ENCODE results near the gene ZFP64.

DNA sequence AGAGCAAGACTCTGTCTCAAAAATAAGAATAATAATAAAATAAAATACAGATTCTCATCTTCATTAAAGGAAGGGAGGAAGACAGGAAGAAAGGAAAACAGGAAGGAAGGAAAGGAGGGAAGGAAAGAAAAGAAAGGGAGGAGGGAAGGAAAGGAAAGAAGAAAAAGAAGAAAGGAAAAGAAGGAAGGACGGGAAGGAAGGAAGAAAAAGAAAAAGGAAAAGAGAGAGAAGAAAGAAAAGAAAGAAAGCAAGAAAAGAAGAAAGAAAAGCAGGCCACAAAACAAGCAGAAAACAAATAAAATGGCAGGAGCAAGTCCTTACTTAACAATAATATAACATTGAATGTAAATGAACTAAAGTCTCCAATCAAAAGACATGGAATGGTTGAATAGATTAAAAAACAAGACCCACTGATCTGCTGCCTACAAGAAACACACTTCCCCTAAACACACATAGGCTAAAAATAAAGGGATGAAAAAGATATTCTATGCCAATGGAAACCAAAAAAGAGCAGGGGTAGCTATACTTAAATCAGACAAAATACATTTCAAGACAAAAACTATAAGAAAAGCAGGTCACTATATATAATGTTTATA, 60.4 kb downstream of the ZFP64 start:
- TF ChIP-seq POLR2A (IDR thresholded peaks at IDR 0.05; ENCODE audit: borderline replicate concordance, extremely low read depth, insufficient read depth, insufficient read length) (no peak), CEBPB (IDR thresholded peaks at IDR 0.05; ENCODE audit: low read depth) (no peak), EZH2 (IDR thresholded peaks at IDR 0.05) (no peak)
- TF ChIP-seq, protein P1, sequence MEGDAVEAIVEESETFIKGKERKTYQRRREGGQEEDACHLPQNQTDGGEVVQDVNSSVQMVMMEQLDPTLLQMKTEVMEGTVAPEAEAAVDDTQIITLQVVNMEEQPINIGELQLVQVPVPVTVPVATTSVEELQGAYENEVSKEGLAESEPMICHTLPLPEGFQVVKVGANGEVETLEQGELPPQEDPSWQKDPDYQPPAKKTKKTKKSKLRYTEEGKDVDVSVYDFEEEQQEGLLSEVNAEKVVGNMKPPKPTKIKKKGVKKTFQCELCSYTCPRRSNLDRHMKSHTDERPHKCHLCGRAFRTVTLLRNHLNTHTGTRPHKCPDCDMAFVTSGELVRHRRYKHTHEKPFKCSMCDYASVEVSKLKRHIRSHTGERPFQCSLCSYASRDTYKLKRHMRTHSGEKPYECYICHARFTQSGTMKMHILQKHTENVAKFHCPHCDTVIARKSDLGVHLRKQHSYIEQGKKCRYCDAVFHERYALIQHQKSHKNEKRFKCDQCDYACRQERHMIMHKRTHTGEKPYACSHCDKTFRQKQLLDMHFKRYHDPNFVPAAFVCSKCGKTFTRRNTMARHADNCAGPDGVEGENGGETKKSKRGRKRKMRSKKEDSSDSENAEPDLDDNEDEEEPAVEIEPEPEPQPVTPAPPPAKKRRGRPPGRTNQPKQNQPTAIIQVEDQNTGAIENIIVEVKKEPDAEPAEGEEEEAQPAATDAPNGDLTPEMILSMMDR (IDR thresholded peaks at IDR 0.05 in 2 of 3, conservative IDR thresholded peaks at IDR 0.05 in 1 of 3; ENCODE audit: borderline replicate concordance in 1 of 3, insufficient read depth in 1 of 3, low read depth in 2 of 3, low read length in 2 of 3), result no peak
- TF ChIP-seq, protein P2, sequence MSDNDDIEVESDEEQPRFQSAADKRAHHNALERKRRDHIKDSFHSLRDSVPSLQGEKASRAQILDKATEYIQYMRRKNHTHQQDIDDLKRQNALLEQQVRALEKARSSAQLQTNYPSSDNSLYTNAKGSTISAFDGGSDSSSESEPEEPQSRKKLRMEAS (IDR thresholded peaks at IDR 0.05), result no peak
- TF ChIP-seq, protein P3, sequence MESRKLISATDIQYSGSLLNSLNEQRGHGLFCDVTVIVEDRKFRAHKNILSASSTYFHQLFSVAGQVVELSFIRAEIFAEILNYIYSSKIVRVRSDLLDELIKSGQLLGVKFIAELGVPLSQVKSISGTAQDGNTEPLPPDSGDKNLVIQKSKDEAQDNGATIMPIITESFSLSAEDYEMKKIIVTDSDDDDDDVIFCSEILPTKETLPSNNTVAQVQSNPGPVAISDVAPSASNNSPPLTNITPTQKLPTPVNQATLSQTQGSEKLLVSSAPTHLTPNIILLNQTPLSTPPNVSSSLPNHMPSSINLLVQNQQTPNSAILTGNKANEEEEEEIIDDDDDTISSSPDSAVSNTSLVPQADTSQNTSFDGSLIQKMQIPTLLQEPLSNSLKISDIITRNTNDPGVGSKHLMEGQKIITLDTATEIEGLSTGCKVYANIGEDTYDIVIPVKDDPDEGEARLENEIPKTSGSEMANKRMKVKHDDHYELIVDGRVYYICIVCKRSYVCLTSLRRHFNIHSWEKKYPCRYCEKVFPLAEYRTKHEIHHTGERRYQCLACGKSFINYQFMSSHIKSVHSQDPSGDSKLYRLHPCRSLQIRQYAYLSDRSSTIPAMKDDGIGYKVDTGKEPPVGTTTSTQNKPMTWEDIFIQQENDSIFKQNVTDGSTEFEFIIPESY (IDR thresholded peaks at IDR 0.05; ENCODE audit: extremely low read depth, insufficient replicate concordance, low read length), result no peak

Data from HCT116 (cell line).